ENCODE results near the gene UMODL1.

The UMODL1 gene

GRCh38 chr21:42153046-42153686 lies 82.0 kb downstream of the UMODL1 start:
- no peak for DNase-seq (ENCODE audit: low read depth)

DNA sequence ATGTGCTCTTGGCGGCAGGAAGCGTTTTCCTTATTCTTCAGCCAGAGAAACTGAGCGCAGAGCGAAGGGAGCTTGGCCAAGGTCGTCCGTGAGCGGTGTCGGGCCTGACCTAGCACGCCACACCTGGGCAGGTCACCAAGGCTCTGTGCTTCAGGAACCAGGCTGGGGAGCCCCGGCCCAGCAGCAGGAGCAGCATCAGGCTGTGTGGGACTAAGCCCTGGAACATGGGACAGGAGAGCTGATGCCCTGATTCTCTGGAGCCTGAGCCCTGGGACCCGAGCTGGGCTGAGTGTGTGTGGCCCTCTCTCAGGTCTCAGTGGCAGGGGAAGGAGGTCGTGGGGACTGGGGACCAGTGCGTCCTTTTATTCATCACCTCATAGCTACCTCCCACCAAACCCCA lies 82.6 kb downstream of the UMODL1 start:
- DNase-seq (ENCODE audit: low read depth) = no peak

DNA sequence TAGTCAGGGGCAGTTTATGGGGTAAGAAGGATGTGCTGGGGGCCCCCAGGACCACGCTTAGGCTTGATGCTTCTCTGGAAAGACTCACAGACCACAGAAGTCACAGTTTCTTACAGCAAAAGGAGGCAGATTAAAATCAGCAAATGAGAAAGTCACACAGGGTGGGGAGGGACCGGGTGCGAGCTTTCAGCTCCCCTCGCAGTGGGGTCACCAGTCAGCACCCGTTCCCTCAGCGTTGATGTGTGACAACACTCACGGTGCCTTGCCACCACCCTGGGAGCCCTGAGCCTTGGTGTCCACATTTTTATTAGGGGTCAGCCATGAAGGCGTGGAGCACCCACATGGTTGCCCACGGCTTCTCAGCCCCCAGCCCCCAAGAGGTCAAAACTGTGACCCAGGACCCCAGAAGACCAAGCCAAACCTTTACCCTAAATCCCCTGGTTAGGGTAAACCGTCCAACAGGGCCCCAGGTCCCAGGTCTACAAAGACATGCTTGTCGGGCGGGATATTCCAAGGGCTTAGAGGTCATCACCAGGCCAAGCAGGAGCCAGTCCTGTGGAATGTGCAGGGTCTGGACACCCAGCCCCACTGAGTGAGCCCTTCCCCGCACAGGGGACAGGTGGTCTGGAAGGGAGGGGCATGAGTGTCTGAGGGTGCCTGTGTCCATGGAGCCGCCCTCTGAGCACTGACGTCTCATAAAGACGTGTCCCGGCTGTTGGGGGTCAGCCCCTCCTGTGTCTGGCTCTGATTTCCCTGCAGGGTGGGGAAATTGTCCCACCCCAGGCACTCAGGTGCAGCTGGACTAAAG lies 83.3 kb downstream of the UMODL1 start:
- no peak for DNase-seq (ENCODE audit: low read depth)

DNA sequence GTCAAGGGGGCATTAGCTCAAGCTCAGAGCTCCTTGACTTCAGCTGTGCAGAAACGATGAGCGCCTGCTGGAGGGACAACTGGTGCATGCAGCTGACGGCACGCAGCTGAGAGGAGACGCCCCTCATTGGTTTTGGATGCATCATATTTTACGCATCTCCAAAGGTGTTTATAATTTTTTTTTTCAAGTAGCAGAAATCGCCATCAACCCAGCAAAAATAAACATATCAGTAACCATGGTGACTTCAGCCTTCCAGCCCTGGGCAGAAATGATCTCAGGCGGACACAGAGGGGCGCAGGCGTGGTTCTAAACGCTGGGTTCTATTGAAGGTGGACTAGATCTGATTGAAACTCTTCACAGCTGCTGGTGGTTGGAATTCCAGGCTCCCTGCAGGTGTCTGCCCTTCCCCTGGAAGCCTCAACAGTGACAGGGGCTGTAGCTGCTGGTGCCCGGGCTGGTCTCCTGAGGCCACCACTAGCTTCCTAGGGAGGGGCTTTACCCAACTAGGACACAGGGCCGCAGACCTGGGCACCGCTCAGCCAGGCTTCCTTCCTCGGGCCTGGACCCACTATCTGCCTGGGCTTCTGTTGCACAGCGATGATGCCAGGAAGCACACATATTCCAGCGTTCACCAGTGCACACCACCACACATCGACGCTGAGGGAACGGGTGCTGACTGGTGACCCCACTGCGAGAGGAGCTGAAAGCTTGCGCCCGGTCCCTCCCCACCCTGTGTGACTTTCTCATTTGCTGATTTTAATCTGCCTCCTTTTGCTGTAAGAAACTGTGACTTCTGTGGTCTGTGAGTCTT lies 84.1 kb downstream of the UMODL1 start:
- no peak for DNase-seq (ENCODE audit: low read depth)

GRCh38 chr21:42156690-42157605 lies 85.8 kb downstream of the UMODL1 start:
- no peak for DNase-seq (ENCODE audit: low read depth)

DNA sequence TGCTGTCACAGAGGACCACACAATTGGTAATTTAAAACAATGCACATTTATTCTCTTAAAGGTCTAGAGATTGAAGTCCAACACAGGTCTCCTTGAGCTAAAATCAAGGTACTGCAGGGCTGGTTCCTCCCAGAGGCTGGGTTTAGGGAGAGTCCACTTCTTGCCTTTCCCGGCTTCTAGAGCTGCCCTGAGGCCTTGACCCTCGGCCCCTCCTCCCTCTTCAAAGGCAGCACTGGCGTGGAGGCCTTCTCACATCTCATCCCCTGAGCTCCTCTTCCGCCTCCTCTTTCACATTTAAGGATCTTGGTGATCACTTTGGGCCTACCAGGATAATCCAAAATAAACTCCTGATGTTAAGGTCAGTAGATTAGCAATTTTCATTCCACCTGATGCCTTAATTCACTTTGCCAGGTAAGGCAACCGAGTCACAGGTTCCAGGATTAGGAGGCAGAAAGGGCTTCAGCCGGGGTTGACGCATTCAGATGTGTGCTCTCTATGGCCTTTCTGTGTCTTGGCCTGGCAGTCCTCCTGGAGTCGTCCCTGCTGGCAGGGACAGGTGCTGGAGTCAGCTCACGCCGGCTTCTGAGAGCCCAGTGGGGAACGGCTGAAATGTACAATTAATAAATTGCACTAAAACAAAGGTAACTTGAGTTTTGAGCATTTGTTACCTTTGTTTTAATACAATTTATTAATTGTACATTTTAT lies 86.6 kb downstream of the UMODL1 start:
- DNase-seq (ENCODE audit: low read depth) = no peak

DNA sequence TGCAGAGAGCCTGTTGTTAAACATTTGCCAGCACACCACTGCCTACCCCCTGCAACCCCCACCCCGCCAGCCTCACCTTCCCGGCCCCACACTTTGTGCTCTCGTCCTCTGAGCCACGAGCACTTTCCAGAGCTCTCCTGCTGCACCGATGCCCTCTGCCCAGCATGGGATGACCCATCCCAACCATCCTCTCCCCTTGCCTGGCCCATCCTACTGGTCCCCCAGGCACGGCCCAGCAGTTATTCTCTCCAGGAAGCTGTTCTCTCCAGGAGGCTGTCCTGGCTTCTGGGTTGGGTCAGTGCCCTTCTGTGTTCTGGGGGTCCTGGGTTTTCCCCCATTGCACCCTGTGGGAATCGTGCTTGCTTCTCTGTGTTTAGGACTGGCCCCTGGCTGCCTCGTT lies 87.7 kb downstream of the UMODL1 start:
- no peak for DNase-seq (ENCODE audit: low read depth)

GRCh38 chr21:42159560-42160110 lies 88.5 kb downstream of the UMODL1 start:
- no peak for DNase-seq (ENCODE audit: low read depth)

DNA sequence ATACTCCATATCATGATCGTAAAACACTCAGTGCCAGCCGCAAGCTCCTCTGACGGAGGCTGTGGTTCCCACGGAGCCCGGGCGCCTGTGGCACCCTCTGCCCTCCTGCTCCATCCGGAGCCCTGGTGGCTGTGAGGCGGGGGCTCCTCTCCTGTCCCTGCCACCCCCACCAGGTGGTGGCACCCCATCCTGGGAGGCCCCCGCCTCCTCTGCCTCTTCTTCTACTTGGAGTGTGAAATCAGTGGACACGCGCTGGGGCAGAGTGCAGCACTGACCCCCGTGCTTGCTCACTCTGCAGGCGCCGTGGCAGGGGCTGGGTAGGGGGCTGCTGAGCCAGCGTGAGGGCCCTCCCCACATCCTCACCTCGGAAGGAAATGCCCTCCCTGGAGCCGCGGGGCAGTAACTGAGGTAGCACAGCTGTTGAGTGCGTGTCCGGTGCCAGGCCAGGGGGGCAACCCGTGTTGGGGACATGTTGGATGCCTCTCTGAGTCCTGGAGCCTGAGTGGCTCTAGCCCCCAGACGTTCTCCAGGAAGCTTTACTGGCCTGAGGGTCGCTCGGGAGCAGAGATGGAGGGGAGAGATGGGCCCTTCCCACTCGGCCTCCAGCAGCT lies 89.1 kb downstream of the UMODL1 start:
- DNase-seq (ENCODE audit: low read depth) = no peak

DNA sequence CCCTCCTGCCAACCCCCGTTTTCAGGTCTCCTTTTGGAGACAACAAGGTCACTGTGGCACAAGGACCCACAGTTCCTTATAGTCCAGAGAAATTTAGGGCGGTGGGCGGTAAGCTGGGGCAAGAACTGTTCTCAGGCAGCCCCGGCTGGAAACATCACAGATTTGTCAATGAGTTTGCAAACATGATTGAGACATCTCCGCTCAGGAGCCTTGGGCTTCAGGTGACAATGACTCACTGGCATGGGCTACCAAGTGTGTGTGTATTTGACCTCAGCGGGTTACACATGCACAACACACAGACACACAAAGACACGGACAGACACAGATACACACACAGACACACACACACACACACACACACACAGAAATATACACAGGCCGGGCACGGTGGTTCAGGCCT lies 89.6 kb downstream of the UMODL1 start:
- DNase-seq (ENCODE audit: low read depth) = no peak

- no peak for DNase-seq (ENCODE audit: low read depth)
Observed at GRCh38 chr21:42161401-42161955, 90.4 kb downstream of the UMODL1 start.

GRCh38 chr21:42161956-42162681 lies 91.0 kb downstream of the UMODL1 start:
- no peak for DNase-seq (ENCODE audit: low read depth)

GRCh38 chr21:42162831-42163510 lies 91.9 kb downstream of the UMODL1 start:
- no peak for DNase-seq (ENCODE audit: low read depth)

- DNase-seq (ENCODE audit: low read depth) = no peak
Observed at GRCh38 chr21:42163511-42163863, 92.4 kb downstream of the UMODL1 start.

DNA sequence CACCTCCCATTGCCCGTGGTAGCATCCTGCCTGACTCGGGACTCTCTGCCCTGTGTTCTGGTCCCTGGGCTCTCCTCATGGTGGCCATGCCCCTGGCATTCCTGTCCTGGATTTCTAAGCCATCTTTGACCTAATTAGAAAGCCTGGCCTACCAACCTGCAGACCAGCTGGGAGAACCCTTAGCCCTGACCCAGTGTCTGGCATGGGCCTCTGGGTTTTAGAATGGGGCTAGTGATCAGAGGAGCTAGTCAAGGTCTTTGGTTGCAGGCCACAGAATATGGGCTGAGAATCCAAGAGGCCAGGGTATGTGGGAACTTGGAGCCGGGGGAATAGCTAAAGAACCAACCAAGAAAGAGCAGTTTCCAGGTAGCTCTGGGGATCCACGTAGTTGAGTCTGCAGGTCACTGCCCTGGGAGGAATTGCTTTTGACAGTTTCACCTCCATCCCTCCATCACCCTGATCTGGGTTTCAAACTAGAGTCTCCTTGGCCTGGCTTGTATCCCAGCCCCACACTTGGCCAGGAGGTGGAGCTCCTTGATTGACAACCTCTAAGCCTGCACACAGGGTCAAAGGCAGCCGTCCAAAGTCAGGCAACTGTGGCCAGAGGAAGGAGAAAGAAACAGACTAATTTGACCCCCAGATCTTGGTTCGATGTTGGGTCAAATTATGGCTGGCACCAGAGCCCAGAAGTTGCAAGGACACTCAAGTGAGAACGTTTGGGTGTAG lies 93.1 kb downstream of the UMODL1 start:
- DNase-seq (ENCODE audit: low read depth) = peak; percentile 37

DNA sequence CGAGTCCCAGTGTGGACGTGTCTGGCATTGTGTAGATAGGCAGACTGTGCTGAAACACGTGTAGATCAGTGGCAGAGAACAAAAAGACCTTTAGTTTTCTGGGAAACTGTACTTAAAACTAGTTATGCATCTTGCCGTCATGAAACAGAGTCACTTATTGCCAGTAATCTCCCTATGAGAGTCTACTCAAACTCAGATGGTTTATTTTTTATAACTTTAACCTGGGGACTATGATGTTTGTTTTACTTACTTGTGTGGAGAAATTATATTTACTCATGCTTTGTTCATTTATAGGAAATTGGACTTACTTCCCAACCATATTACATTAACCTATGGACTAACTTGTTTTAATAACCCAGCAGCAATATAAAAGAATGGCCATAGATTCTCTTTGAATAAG lies 93.7 kb downstream of the UMODL1 start:
- no peak for DNase-seq (ENCODE audit: low read depth)

DNA sequence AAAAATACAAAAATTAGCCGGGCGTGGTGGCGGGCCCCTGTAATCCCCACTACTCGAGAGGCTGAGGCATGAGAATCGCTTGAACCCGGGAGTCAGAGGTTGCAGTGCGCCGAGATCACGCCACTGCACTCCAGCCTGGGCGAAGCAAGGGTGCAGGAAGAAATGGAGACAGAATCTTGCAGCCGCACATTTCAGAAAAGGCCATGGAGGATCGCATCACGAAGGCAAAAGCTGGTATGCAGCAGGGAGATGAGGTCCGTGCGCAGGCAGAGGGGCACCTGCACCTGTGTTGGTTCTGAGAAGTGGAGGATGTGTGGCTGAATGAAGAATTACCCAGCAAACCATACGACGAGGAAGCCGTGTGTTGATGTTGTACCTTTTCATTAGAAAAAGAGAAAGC lies 94.8 kb downstream of the UMODL1 start:
- no peak for DNase-seq (ENCODE audit: low read depth)

DNA sequence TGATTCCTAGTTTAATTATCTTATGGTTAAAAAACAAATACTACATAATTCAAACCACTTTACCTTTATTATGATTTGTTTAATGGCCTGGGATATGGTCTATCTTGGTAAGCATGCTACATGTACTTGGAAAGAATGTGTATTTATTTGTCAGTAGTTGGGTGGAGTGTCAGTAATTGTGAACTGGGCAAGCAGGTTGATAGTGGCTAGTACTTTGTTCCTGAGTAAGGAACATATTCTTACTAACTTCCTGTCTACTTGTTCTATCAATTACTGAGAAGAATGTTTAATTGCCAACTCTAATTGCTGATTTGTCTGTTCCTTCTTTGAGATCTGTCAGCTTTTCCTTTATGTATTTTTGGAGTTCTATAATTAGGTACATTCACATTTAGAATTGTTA lies 98.6 kb downstream of the UMODL1 start:
- no peak for DNase-seq (ENCODE audit: low read depth)

Data from stimulated activated CD8-positive, alpha-beta memory T cell treated with anti-CD3 and anti-CD28 coated beads, Interleukin-7, amount 100 ng/mL, for 24 hours (primary cell).